Measurements from ENCODE around the gene PCNX2.
A peak's percentile ranks its signal among the peaks of the same experiment; 100 is the strongest.
"Not testable (repeated sequence)": the region's sequence is repeated elsewhere in the genome, so short reads cannot be mapped to it uniquely, and the experiment has no call there.

Gene PCNX2

DNA sequence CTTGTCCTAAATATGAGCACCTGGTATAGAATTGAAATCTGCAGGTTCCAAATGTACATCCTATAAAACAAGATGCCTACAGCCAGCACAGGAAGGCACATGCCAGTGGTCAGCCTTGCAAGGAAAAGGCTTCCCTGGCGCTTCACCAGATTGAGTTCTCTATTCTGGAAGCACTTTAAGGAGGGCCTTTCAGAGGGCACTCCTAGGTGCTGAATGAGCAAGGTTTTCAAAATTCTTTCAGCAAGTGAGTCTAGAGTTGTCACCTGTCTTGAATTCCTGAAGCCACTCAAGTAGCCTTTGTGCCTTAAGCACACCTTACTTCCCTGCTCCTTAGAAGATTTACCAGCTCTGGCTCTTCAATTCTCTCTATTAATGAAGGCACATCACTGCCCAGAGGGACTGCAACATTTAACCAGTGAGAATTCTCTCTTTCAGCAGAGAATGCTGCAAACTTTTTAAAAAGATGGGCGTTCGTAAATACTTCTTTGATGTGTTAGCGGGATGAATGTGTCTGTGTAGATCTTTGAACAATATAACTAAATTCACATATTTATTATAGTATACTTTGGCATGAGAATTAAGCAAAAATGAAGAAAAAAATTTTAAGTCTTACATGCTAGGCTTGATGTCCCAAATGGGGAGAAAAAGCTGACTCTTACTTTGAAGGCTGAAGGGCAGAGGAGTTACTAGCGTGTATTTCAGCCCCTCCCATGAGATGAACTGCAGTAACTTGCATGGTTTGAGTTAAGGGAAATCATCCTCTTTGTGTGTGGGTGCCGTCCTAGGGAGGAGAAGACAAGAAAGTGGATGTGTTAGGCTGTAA, 183.1 kb downstream of the PCNX2 start:
- H3K4me3 ChIP-seq (ENCODE audit: low read length) = no peak overlapping the region
- no peak for TF ChIP-seq CTCF (conservative IDR thresholded peaks at IDR 0.05; ENCODE audit: low read length)
- peak; percentile 50 for DNase-seq (ENCODE audit: low read depth)

DNA sequence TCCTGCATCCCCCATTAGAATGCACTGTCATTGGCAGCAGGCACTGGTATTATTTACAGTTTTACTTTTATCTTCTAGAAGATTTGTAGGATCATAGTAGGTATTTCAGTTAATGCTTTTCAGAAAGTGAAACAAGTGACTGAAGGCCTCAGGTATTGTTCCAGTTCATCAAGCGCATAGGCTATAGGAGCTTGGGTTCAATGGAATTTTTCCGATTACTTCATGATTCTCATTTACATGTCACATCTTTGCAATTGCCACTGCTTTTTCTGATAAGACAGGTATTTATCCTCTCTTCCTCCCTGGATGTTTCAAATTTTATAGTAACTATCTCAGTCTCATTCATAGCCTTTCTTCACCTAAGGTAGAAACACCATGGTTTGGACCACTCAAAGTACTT, 183.8 kb downstream of the PCNX2 start:
- DNase-seq (ENCODE audit: low read depth) = no peak
- no peak for TF ChIP-seq CTCF (conservative IDR thresholded peaks at IDR 0.05; ENCODE audit: low read length)
- H3K4me3 ChIP-seq (ENCODE audit: low read length) = no peak overlapping the region

DNA sequence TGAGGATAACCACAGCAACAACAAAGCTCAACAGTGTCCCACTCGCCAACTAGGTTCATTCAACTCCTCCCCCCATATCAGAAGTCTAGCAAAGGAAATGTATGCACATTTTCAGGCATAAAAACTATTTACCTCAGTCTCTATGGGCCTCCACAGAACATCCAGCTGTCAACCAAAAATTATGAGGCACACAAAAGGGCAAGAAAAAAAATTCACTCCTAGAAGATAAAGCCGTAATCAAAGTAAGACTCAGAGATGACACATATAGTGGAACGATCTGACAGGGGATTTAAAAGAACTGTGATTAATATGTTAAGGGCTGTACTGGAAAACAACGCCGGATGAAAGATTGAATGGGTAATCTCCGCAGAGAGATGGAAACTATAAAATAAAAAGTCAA, 186.4 kb downstream of the PCNX2 start:
- no peak overlapping the region for H3K4me3 ChIP-seq (ENCODE audit: low read length)
- no peak for DNase-seq (ENCODE audit: low read depth)
- no peak for TF ChIP-seq CTCF (conservative IDR thresholded peaks at IDR 0.05; ENCODE audit: low read length)

DNA sequence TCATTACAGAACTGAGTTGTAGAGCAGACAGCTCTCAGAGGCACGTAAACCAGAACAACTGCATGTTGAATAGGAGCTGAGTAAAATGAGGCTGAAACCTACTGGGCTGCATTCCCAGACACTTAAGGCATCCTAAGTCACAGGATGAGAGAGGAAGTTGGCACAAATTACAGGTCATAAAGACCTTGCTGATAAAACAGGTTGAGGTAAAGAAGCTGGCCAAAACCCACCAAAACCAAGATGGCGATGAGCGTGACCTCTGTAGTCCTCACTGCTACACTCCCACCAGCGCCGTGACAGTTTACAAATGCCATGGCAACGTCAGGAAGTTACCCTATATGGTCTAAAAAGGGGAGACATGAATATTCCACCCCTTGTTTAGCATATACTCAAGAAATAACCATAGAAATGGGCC, 187.8 kb downstream of the PCNX2 start:
- peak; percentile 44 for DNase-seq (ENCODE audit: low read depth)
- not testable (repeated sequence) for H3K4me3 ChIP-seq (ENCODE audit: low read length)

DNA sequence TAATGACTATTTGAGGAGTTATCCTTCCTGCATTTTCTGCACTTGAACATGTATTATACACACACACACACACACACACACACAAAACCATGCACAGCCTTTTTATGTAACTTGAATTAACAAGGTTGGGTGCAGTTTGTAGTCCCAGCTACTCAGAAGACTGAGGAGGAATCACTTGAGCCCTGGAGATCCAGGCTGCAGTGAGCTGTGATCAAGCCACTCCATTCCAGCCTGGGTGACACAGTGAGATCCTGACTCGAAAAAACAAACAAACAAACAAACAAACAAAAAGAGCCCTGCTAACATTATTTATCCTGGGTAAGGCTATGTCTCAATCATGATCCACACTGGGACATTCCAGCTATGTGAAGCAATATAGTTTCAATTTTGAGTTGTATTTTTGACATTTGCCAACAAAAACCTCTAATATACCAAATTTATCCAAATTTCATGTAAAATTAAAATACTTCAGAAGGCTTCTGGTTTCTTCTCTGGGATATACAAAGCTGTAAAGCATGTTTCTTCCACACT, 188.3 kb downstream of the PCNX2 start:
- no peak for DNase-seq (ENCODE audit: low read depth)
- no peak for TF ChIP-seq CTCF (conservative IDR thresholded peaks at IDR 0.05; ENCODE audit: low read length)
- no peak overlapping the region for H3K4me3 ChIP-seq (ENCODE audit: low read length)

GRCh38 chr1:233105225-233105624, 190.3 kb downstream of the PCNX2 start:
- DNase-seq (ENCODE audit: low read depth) = peak; percentile 82
- H3K4me3 ChIP-seq (ENCODE audit: low read length) = no peak overlapping the region
- TF ChIP-seq CTCF (conservative IDR thresholded peaks at IDR 0.05; ENCODE audit: low read length) = no peak

GRCh38 chr1:233102341-233102740, 193.2 kb downstream of the PCNX2 start:
- DNase-seq (ENCODE audit: low read depth) = no peak
- no peak overlapping the region for H3K4me3 ChIP-seq (ENCODE audit: low read length)
- no peak for TF ChIP-seq CTCF (conservative IDR thresholded peaks at IDR 0.05; ENCODE audit: low read length)

Data from AG10803 (cell line).